Right lobe of liver (tissue), 6 donors: ENCODE measurements around the gene SEPTIN8. TPM values are rescaled to one million over a fixed set of nuclear protein-coding genes. Genes with fewer than 3 reads are reported as not detected.
A peak's percentile ranks its signal among the peaks of the same experiment; 100 is the strongest.

Experiments used
- ATAC-seq, 4 donors: fragments of 200-7000 bp; cut with Tn5 transposase; one replicate each; pipeline ENCODE4 v1.9.1; 2020; ENCODE audit warnings: mild to moderate bottlenecking in 4 of 4, moderate library complexity in 4 of 4
- DNase-seq, 3 donors: peaks; one replicate each; pipeline ENCODE4 v3.0.0-alpha.2; 2020
- H3K27ac ChIP-seq, 3 donors: fragments of 200-600 bp; one replicate each; pipeline ENCODE4 v1.8.0; 2022
- H3K27me3 ChIP-seq, 2 donors: fragments of 200-600 bp; one replicate each; pipeline ENCODE4 v1.8.0; 2022
- H3K36me3 ChIP-seq, 4 donors: fragments of 200-600 bp; sonication (generic) in 1 of 4; one replicate each; pipeline versions ENCODE4 v1.5.1 to v1.8.0; 2017 to 2022; ENCODE audit warnings: control low read depth in 1 of 4
- H3K4me1 ChIP-seq, 4 donors: fragments of 200-600 bp; sonication (generic) in 1 of 4; one replicate each; pipeline versions ENCODE4 v1.5.1 to v1.8.0; 2017 to 2022; ENCODE audit warnings: control low read depth in 1 of 4
- H3K4me3 ChIP-seq, 3 donors: fragments of 200-600 bp; one replicate each; pipeline ENCODE4 v1.8.0; 2022
- H3K9me3 ChIP-seq, 4 donors: fragments of 200-600 bp; sonication (generic) in 1 of 4; one replicate each; pipeline versions ENCODE4 v1.5.1 to v1.8.0; 2017 to 2022; ENCODE audit warnings: control low read depth in 1 of 4
- POLR2A ChIP-seq: fragments of 450-650 bp; IDR thresholded peaks from one replicate; pipeline ENCODE4 v1.6.1; 2017; ENCODE audit warnings: antibody characterized with exemption, mild to moderate bottlenecking
- WGBS: methylation state at CpG from one replicate; pipeline ENCODE4 v1.1.6; 2018; ENCODE audit warnings: low coverage, low lambda C conversion rate; ENCODE audit not compliant: insufficient coverage; ENCODE audit errors: missing lambda C conversion rate; 5-methylcytosine and 5-hydroxymethylcytosine counted together
- intact Hi-C, 2 donors: fragments of 100-400 bp; cut with DNase I; formaldehyde crosslinking; loops; one replicate each; pipeline versions ENCODE4 v1.11.2 to v1.14.1; 2022
- total RNA-seq, 6 experiments: library from RNA; depleted of rRNA in 2 of 6; stranded (reverse); fragments of >200 nt in 2 of 6; fragmentation: NEBNext Ultra II Directional in 3 of 6; extraction: Animal tissue kit (Norgen Biotek cat#: 25700) in 3 of 6; gene quantifications; one replicate each; pipeline versions ENCODE4 v1.1.0 to v1.2.4, GENCODE V29; 2016 to 2023
- TF ChIP-seq, protein P1 (sequence below), 4 donors: fragments of 200-600 bp in 3 of 4; fragments of 450-650 bp in 1 of 4; IDR thresholded peaks; one replicate each; pipeline versions ENCODE4 v1.5.1 to v1.8.0; 2016 to 2022; ENCODE audit warnings: antibody characterized with exemption in 4 of 4, mild to moderate bottlenecking in 2 of 4
- donor health status: DM: no; HTN: yes; CAD: no.
- donor health status: DM: no; HTN: no; CAD: no.
- donor health status: DM: no; HTN: no; CAD: no.
- donor health status: DM: no; HTN: yes; CAD: no.
- donor health status: DM: no; HTN: yes; CAD: no.

SEPTIN8 gene
- total RNA-seq, 6 experiments from 2014 or later: 8.0 to 15.9 (median 13.3) TPM

DNA sequence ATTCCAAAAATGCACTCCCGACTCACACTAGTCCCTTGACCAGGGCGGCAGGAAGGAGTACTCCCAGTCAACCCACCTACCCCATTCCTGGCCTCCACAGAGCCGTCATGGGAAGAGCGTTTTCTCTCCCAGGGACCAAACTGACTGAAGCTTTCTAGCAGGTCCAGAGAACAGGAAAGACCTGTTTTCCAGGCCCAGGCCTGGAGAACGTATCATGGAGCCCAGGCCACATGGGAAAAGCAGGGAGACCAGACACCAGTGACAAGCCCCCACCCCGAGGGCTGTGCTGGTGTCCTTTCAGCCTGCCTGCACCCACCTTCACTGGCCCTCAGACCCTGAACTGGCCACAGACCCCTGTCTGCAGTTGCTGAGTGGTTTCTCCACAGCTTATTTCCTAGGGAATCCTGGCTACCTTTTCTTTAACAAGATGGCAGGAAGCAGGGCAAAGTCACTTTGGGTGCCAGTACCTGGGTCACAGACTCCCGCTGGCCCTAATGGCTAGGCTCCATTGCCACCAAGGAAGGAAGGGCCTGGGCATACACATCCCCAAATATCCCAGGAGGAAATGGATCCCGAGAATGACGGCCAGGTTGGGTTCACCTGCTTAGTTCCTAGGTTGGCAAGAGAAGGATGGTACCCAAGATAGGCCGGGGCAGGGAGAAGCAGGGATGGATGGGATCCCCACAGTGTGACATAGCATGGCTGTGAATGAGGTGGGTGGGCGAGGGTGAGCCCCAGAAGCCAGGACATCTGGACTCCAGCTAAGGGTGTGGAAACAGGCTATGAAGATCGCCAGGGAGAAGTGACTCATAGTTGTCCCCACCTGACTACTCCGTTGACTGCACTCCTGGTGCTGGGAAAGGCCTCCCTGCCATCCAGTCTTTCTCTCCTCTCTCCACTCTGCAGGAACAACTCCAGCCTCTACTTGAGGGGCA is 17.7 kb downstream of the SEPTIN8 start:
- WGBS: 92% methylated on average over 7 of the region's 13 CpGs
- peaks cover 0 to 7% (median under 1%) of the 10 kb centered on the region in 4 donors for H3K36me3 ChIP-seq
- H3K27ac ChIP-seq: no peak overlapping the region
- no peaks in the 10 kb centered on the region for H3K27me3 ChIP-seq
- TF ChIP-seq, protein P1, sequence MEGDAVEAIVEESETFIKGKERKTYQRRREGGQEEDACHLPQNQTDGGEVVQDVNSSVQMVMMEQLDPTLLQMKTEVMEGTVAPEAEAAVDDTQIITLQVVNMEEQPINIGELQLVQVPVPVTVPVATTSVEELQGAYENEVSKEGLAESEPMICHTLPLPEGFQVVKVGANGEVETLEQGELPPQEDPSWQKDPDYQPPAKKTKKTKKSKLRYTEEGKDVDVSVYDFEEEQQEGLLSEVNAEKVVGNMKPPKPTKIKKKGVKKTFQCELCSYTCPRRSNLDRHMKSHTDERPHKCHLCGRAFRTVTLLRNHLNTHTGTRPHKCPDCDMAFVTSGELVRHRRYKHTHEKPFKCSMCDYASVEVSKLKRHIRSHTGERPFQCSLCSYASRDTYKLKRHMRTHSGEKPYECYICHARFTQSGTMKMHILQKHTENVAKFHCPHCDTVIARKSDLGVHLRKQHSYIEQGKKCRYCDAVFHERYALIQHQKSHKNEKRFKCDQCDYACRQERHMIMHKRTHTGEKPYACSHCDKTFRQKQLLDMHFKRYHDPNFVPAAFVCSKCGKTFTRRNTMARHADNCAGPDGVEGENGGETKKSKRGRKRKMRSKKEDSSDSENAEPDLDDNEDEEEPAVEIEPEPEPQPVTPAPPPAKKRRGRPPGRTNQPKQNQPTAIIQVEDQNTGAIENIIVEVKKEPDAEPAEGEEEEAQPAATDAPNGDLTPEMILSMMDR (IDR thresholded peaks at IDR 0.05): no peak
- no peak for TF ChIP-seq POLR2A
- DNase-seq (no peak), ATAC-seq (no peak)
- intact Hi-C loops: loop anchor here in 1 of 2 donors (10.0 kb wide), 1 partner anchor 55 kb away; the partner anchor contains the start of gene SOWAHA
- no peak overlapping the region for H3K4me3 ChIP-seq
- H3K4me1 ChIP-seq: no peaks in the 10 kb centered on the region
- H3K9me3 ChIP-seq: no peaks in the 10 kb centered on the region

DNA sequence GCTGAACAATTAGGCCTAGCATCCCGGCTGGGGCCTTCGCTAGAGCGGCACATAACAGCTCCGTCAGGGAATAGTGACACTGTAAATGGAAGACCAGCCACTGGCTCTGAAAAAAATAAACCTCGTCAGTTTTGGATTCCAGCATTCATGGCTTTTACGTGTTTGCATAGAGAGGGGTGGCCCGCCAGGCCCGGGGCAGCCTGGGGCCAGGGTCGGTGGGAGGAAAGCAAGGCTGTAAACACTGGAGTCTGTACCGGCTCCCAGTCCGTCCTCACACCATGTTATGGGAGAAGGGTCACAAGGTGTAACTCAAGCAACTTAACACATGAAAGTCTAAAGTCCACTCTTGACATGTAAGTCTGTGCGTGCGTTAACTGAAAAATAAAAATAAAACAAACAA is 18.6 kb downstream of the SEPTIN8 start:
- Histone ChIP-seq H3K27me3 (no peaks in the 10 kb centered on the region), H3K36me3 (peaks cover 0 to 7% (median 0%) of the 10 kb centered on the region in 4 donors), H3K27ac (no peak overlapping the region), H3K4me1 (no peaks in the 10 kb centered on the region), H3K4me3 (no peak overlapping the region), H3K9me3 (no peaks in the 10 kb centered on the region)
- ATAC-seq: no peak
- DNase-seq: no peak
- intact Hi-C loops: loop anchor here in 1 of 2 donors (10.0 kb wide), 1 partner anchor 56 kb away; the partner anchor contains the start of gene SOWAHA
- WGBS: 78% methylated on average over 10 of the region's 13 CpGs
- TF ChIP-seq, protein P1 (IDR thresholded peaks at IDR 0.05): no peak
- TF ChIP-seq POLR2A: no peak

DNA sequence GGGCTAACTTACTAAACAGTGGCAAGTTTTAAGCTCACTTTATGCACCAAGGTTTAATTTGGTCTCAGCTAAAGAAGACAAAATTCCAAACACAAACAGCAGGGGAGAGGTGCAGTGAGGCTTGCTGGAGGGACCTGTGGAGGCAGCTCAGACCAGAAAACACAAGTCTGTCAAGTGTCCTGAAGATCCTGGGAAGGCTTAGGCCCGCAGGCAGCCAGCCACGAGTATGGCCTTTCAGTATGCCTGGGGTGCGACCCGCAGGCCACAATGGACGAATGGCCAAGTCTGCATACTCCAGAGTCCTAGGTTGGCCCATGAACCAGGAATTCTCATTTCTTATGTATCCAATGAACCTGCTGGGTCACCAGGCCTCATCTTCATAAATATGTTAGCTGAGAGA is 20.5 kb downstream of the SEPTIN8 start:
- H3K27ac ChIP-seq: no peak overlapping the region
- no peak for TF ChIP-seq POLR2A
- TF ChIP-seq, protein P1 (IDR thresholded peaks at IDR 0.05): no peak
- H3K27me3 ChIP-seq: no peaks in the 10 kb centered on the region
- DNase-seq (no peak), ATAC-seq (no peak)
- no peak overlapping the region for H3K4me3 ChIP-seq
- H3K36me3 ChIP-seq: peaks cover 0 to 7% (median 0%) of the 10 kb centered on the region in 4 donors
- intact Hi-C loops: loop anchor here in 1 of 2 donors (10.0 kb wide), 1 partner anchor 58 kb away; the partner anchor contains the start of gene SOWAHA
- WGBS: no CpG with 5 or more reads among the region's 5 CpGs
- no peaks in the 10 kb centered on the region for H3K9me3 ChIP-seq
- H3K4me1 ChIP-seq: no peaks in the 10 kb centered on the region

DNA sequence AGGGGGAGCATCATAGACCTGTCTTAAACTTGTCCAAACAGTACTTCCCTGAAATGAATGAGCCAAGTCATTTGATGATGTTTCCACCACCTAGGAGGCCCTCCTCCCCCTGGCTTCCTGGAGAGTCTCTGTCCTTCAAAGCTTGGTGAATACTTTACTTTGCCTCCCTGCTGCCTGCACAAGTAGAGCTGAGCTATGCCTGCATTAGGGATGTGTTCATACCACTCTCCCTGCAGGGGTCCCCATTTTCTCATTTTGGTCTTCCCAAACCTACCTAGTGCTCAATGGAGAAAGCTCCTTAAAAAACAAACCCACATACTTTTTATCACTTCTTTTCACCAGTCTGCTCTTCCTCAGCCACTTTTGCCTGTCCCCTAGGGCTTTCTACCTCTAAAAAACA is 22.1 kb downstream of the SEPTIN8 start:
- H3K4me1 ChIP-seq: no peaks in the 10 kb centered on the region
- TF ChIP-seq, protein P1 (IDR thresholded peaks at IDR 0.05): peak in 3 of 4 donors; percentile 7 to 37 (median 27)
- no peak for TF ChIP-seq POLR2A
- H3K27me3 ChIP-seq: no peaks in the 10 kb centered on the region
- no peak overlapping the region for H3K27ac ChIP-seq
- peaks cover 0 to 7% (median 0%) of the 10 kb centered on the region in 4 donors for H3K36me3 ChIP-seq
- no peak for DNase-seq
- no peak overlapping the region for H3K4me3 ChIP-seq
- H3K9me3 ChIP-seq: no peaks in the 10 kb centered on the region
- ATAC-seq: peak; percentile 71 to 79 (median 74)
- intact Hi-C loops: loop anchor here in 1 of 2 donors (10.0 kb wide), 1 partner anchor 60 kb away; the partner anchor contains the start of gene SOWAHA
